ENCODE results near the gene MED9. TPM values are rescaled to one million over a fixed set of nuclear protein-coding genes. Genes with fewer than 3 reads are reported as not detected.
A peak's percentile ranks its signal among the peaks of the same experiment; 100 is the strongest.

MED9 gene
- total and polyA plus RNA-seq, 8 donors = 4.6 to 12.2 (median 7.1) TPM

DNA sequence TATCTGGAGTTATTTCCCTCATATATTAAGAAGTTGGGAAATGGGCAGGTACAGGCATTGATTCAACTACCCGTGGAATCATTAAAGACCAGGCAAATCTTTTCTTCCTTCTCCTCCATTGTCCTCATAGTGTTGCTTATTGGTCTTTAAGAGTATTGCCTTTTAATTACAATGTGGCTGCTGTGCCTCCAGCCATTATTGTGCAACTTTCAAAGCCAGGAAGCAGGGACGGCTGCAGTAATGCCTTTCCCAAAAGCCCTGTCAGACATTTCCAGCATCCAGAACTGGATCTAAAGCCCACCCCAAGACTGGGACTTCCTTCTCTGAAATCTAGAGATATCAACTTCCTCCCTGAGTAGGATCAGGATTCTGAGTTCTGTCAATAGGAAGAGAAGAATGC lies 42.3 kb upstream of the MED9 start:
- TF ChIP-seq, protein P1, sequence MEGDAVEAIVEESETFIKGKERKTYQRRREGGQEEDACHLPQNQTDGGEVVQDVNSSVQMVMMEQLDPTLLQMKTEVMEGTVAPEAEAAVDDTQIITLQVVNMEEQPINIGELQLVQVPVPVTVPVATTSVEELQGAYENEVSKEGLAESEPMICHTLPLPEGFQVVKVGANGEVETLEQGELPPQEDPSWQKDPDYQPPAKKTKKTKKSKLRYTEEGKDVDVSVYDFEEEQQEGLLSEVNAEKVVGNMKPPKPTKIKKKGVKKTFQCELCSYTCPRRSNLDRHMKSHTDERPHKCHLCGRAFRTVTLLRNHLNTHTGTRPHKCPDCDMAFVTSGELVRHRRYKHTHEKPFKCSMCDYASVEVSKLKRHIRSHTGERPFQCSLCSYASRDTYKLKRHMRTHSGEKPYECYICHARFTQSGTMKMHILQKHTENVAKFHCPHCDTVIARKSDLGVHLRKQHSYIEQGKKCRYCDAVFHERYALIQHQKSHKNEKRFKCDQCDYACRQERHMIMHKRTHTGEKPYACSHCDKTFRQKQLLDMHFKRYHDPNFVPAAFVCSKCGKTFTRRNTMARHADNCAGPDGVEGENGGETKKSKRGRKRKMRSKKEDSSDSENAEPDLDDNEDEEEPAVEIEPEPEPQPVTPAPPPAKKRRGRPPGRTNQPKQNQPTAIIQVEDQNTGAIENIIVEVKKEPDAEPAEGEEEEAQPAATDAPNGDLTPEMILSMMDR (IDR thresholded peaks at IDR 0.05) = no peak
- Histone ChIP-seq H3K4me3 (no peak overlapping the region), H3K4me1 (peaks cover 0 to 2% (median 0%) of the 10 kb centered on the region in 3 donors), H3K9me3 (no peaks in the 10 kb centered on the region), H3K36me3 (no peaks in the 10 kb centered on the region), H3K27ac (no peak overlapping the region), H3K27me3 (no peaks in the 10 kb centered on the region)
- intact Hi-C loops (cut with DNase I) = no loop called here
- no peak for DNase-seq
- 30 to 59% methylated on average over 2 of the region's 2 CpGs for WGBS, 2 donors
- no peak for ATAC-seq
- no peak for FAIRE-seq

DNA sequence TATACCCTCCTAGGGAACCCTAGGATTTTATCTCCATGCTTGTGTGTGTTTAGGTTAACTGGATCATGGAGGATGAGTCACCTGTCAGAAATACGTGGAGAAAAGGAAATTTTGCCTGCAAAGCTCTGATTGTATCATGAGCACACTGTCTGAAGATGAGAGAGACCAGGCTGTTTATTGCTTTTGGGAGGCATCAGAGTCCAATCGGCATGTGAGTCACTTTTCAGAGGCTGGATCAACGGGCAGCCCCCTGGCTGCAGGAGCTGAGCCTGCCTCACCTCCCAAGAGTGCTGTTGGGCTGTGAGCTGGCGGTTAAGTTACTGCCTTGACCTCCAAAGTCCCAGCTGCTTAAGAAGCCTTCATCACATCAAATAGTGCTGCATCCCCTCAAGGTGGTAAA lies 41.5 kb upstream of the MED9 start:
- Histone ChIP-seq H3K4me1 (no peaks in the 10 kb centered on the region), H3K27ac (no peak overlapping the region), H3K36me3 (no peaks in the 10 kb centered on the region), H3K27me3 (no peaks in the 10 kb centered on the region), H3K4me3 (no peak overlapping the region), H3K9me3 (no peaks in the 10 kb centered on the region)
- ATAC-seq (no peak), DNase-seq (peak in 1 of 6 donors; percentile 13), FAIRE-seq (no peak)
- intact Hi-C loops (cut with DNase I) = no loop called here
- TF ChIP-seq, protein P1 (IDR thresholded peaks at IDR 0.05) = no peak
- WGBS, 2 donors = 52 to 74% methylated on average over 4 of the region's 4 CpGs

DNA sequence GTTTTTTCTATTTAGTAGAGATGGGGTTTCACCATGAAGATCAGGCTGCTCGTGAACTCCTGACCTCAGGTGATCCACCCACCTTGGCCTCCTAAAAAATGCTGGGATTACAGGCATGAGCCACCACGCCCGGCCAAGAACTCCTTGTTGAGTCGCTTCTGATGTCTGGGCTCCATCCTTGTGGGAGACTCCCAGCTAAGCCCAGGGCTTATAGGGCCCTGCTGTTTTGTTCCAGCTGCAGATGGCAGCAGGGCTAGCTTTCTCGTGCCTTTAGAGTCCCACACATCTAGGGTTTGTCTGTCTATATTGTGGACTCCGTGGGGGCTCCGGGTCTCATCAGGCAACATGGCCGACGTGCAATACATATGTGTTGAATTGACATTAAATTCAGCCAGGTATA lies 39.3 kb upstream of the MED9 start:
- ATAC-seq = no peak
- FAIRE-seq = no peak
- no peak overlapping the region for H3K4me3 ChIP-seq
- no peaks in the 10 kb centered on the region for H3K36me3 ChIP-seq
- H3K27ac ChIP-seq = no peak overlapping the region
- intact Hi-C loops (cut with DNase I) = no loop called here
- no peaks in the 10 kb centered on the region for H3K4me1 ChIP-seq
- DNase-seq = no peak
- H3K27me3 ChIP-seq = no peaks in the 10 kb centered on the region
- H3K9me3 ChIP-seq = no peaks in the 10 kb centered on the region
- WGBS, 2 donors = 76 to 87% methylated on average over 9 of the region's 9 CpGs
- TF ChIP-seq, protein P1 (IDR thresholded peaks at IDR 0.05) = no peak

DNA sequence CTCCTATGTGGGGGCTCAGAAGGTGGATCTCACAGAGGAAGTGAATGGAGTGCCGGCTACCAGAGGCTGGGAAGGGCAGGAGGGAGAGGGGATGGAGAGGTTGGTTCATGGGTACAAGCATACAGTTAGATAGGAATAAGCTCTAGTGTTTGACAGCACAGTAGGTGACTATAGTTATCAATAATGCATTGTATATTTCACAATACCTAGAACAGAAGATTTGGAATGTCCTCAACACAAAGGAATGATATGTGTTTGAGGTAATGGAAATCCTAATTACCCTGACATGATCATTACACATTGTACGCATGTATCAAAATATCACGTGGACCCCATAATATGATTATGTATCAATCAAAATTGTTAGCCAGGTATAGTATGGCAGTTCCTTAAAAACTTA lies 38.9 kb upstream of the MED9 start:
- FAIRE-seq (no peak), DNase-seq (no peak), ATAC-seq (no peak)
- TF ChIP-seq, protein P1 (IDR thresholded peaks at IDR 0.05) = no peak
- H3K27ac ChIP-seq = no peak overlapping the region
- 82 to 86% methylated on average over 3 of the region's 3 CpGs for WGBS, 2 donors
- intact Hi-C loops (cut with DNase I) = no loop called here
- H3K4me3 ChIP-seq = no peak overlapping the region
- no peaks in the 10 kb centered on the region for H3K4me1 ChIP-seq
- H3K27me3 ChIP-seq = no peaks in the 10 kb centered on the region
- no peaks in the 10 kb centered on the region for H3K36me3 ChIP-seq
- H3K9me3 ChIP-seq = no peaks in the 10 kb centered on the region

DNA sequence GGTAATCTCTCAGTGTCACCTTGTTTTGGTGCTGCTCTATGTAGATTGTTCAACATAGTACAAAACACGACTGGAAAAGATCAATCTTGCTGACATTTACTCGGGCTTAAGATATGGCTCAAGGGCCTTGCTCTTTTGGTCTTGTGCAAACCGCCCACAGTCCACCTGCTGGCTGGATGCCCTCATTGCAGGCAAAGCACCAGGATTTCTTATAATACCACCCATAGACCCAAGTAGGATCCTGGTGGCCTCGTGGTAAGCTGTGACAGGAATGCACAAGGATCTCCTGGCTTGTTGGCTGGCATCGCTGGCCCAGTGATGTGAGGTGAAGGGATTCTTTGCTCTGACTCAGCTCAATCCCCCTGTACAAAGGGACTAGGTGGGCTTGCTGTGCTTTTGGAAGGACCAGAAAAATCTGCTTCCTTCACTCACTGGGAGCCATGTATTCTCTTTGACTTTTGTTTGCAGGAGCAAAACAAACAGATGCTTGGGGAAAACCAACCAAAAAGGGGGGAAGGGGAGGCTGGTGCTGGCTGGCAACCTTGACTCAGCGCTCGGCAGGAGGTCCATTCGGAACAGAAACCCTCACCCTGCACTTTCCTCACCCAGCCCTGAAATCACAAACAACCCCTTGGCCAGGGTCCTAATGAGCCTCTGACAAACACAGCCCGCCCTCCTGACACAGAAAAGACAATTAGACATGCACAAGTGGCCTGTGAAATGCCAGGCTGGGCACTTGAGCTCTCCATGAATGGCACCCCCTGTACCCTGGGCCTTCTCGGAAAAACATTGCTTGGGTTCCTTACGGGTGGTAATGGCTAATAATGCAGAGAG lies 36.6 kb upstream of the MED9 start:
- no peaks in the 10 kb centered on the region for H3K4me1 ChIP-seq
- ATAC-seq (peak; percentile 81 to 90 (median 86)), DNase-seq (peak in 5 of 6 donors; percentile 69 to 74 (median 73)), FAIRE-seq (no peak)
- TF ChIP-seq, protein P1 (IDR thresholded peaks at IDR 0.05) = peak in 2 of 4 donors; percentile 10 to 40
- H3K9me3 ChIP-seq = no peaks in the 10 kb centered on the region
- intact Hi-C loops (cut with DNase I) = no loop called here
- peak overlapping the region; percentile 31 to 82 (median 80) for H3K27ac ChIP-seq
- H3K36me3 ChIP-seq = no peaks in the 10 kb centered on the region
- H3K4me3 ChIP-seq = no peak overlapping the region
- H3K27me3 ChIP-seq = no peaks in the 10 kb centered on the region
- 44 to 46% methylated on average over 11 of the region's 11 CpGs for WGBS, 2 donors
